Gastrocnemius medialis (tissue), 4 donors: Measurements from ENCODE around the gene MAP3K9.

ENCODE experiments used
- CTCF ChIP-seq, 5 experiments: fragments of 450-650 bp in 3 of 5; fragments of 200-600 bp in 2 of 5; sonication (generic) in 2 of 5; IDR thresholded peaks in 4 of 5; conservative IDR thresholded peaks in 1 of 5; 1 replicate in 4 of 5; 2 replicates in 1 of 5; pipeline ENCODE4 v1.5.1; 2016 to 2019; ENCODE audit warnings: antibody characterized with exemption in 5 of 5, mild to moderate bottlenecking in 3 of 5, moderate library complexity in 3 of 5
- POLR2A ChIP-seq, 2 donors: fragments of 450-650 bp; IDR thresholded peaks; one replicate each; pipeline ENCODE4 v1.6.1; 2017; ENCODE audit warnings: antibody characterized with exemption in 2 of 2, mild to moderate bottlenecking in 2 of 2, moderate library complexity in 2 of 2

GRCh38 chr14:70811578-70811977 lies 2.3 kb upstream of the MAP3K9 start:
- TF ChIP-seq CTCF (IDR thresholded peaks at IDR 0.05 in 4 of 5, conservative IDR thresholded peaks at IDR 0.05 in 1 of 5) = no peak
- no peak for TF ChIP-seq POLR2A (IDR thresholded peaks at IDR 0.05)
